HG03139 (cell line): Measurements from ENCODE around the gene MARCKS.

Experiments
- ATAC-seq: cut with Tn5 transposase; IDR thresholded peaks from one replicate; pipeline ENCODE4 v1.9.1; 2021; ENCODE audit not compliant: unreplicated experiment

MARCKS gene

GRCh38 chr6:113856625-113857555, at the start of gene MARCKS:
Gene MARCKS (plus strand): TSS chr6:113857345. CDS start chr6:113857746, 401 bp downstream.
- peak; percentile 31 for ATAC-seq

GRCh38 chr6:113809826-113810225, 47.3 kb upstream of the MARCKS start:
- peak; percentile 56 for ATAC-seq

- no peak for ATAC-seq
Measured at GRCh38 chr6:113813142-113813541, 44.0 kb upstream of the MARCKS start.

- ATAC-seq = no peak
Measured at GRCh38 chr6:113818578-113818977, 38.6 kb upstream of the MARCKS start.

GRCh38 chr6:113819169-113819830, 37.8 kb upstream of the MARCKS start:
- no peak for ATAC-seq

- no peak for ATAC-seq
Measured at GRCh38 chr6:113820761-113821160, 36.4 kb upstream of the MARCKS start.

GRCh38 chr6:113821445-113821844, 35.7 kb upstream of the MARCKS start:
- ATAC-seq = no peak

GRCh38 chr6:113823916-113824315, 33.2 kb upstream of the MARCKS start:
- no peak for ATAC-seq

GRCh38 chr6:113824411-113824810, 32.7 kb upstream of the MARCKS start:
- ATAC-seq = no peak

- ATAC-seq = no peak
Measured at GRCh38 chr6:113824866-113825265, 32.3 kb upstream of the MARCKS start.

GRCh38 chr6:113825781-113826180, 31.4 kb upstream of the MARCKS start:
- no peak for ATAC-seq

GRCh38 chr6:113828984-113829695, 28.0 kb upstream of the MARCKS start:
- no peak for ATAC-seq

GRCh38 chr6:113829696-113830045, 27.5 kb upstream of the MARCKS start:
- ATAC-seq = no peak

- no peak for ATAC-seq
Measured at GRCh38 chr6:113830140-113830539, 27.0 kb upstream of the MARCKS start.

- ATAC-seq = no peak
Measured at GRCh38 chr6:113833537-113833936, 23.6 kb upstream of the MARCKS start.

GRCh38 chr6:113837170-113837569, 20.0 kb upstream of the MARCKS start:
- no peak for ATAC-seq

- no peak for ATAC-seq
Measured at GRCh38 chr6:113842165-113842564, 15.0 kb upstream of the MARCKS start.

GRCh38 chr6:113843500-113844073, 13.6 kb upstream of the MARCKS start:
- no peak for ATAC-seq

- no peak for ATAC-seq
Measured at GRCh38 chr6:113846577-113846976, 10.6 kb upstream of the MARCKS start.

- ATAC-seq = no peak
Measured at GRCh38 chr6:113847447-113847846, 9.7 kb upstream of the MARCKS start.

GRCh38 chr6:113848280-113848679, 8.9 kb upstream of the MARCKS start:
- ATAC-seq = no peak
